Forelimb muscle (tissue), 1 donor: Measurements from ENCODE around the gene SARNP. TPM values are rescaled to one million over a fixed set of nuclear protein-coding genes. Genes with fewer than 3 reads are reported as not detected.
"Not testable (repeated sequence)": the region's sequence is repeated elsewhere in the genome, so short reads cannot be mapped to it uniquely, and the experiment has no call there.

Source experiments
- DNase-seq: peaks from one replicate; pipeline ENCODE4 v3.0.0-alpha.2; 2013; ENCODE audit warnings: low read depth
- polyA plus RNA-seq: library from polyadenylated mRNA; unstranded; fragments of 120-200 nt; gene quantifications from one replicate; pipeline ENCODE4 v1.2.1, GENCODE V29; 2013; ENCODE audit not compliant: insufficient read length

Gene SARNP
- polyA plus RNA-seq, 1 donor, result 68.8 TPM

DNA sequence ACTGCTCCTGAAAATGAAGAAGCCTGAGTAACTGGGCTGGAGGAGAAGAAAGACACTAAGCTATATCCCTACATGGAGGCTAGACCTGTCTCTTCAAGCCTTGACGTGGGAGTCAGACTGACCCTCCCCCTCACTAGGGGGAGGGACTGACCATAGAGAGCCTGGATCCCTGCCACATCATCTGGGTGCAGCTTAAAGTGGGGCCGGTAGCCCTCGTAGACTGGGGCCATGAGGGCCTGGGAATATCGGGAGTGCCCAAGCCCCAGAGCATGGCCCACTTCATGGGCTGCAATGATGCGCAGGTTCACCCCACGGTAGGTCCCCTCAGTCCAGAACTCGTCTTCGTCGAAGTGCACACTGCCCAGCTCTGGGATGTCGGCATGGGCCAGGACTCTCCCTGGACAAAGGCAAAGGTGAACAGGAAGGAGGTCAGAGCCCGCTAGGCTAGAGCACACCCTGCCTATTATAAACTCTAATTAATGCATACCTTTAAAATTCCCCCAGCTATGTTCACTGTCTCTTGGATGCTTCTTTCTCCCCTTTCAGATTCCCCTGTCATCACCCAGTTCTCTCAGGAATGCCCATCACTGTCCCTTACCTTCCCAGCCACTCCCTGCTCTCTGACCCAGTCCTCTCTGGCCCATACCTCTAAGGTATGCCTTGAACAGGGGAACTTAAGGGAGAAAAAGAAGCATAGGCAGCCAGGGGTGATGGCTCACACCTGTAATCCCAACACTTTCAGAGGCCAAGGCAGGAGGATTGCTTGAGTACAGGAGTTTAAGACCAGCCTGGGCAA, 22.0 kb upstream of the SARNP start:
- no peak for DNase-seq

DNA sequence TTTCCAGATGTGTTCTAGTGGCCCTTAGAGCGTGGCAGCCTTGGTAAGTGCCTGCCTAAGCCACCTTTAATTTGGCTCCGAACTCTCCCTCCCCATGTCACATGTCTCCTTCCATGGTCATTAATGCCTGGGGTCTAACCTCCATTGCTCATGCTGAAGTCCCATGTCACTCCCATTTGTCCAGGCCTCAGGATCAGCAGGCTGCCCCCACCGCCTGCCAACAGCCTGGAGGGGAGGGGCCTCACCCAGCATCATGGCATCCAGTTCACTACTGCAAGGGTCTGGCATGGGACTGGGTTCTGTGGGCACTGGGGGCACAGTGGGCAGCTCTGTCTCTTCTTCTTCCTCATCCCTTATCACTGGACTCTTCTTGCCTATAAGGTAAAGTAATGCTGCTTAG, 20.8 kb upstream of the SARNP start:
- DNase-seq, result no peak

- DNase-seq, result not testable (repeated sequence)
Measured at GRCh38 chr12:55834400-55834799, 16.9 kb upstream of the SARNP start.

DNA sequence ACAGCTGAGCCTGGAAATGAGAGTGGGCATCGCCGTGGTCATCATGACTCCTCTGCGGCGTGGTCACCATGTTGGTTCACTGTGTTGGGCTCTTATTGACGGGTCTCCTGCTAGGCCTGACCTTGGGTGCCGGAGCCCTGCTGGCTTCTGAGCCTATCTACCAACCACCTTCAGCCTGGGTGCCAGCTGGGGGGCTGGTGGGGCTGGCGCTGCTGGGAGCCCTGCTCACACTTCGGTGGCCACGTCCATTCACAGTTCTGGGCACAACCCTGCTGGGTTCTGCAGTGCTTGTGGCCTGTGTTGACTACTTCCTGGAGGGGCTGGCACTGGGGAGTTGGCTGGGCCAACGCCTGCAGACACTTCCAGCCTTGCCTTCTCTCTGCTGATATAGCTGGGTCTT, 15.5 kb upstream of the SARNP start:
- DNase-seq, result no peak

DNA sequence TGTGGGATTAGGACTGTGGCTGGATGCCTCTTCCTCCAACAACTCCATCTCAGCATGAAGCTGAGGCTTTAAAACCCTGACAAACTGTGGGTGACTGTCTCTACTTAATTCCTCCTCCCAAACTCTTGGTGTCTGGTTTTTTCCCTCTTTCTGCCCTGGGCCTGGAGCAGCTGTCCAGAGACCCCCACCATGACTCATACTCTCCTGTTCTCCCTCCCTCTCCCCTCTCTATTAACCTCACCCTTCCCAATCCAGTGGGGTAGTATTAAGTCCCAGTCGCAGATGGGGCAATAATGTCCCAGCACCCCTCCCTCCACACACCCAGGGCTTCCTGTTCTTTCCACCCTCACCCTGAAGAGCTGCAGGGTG, 13.9 kb upstream of the SARNP start:
- no peak for DNase-seq

DNA sequence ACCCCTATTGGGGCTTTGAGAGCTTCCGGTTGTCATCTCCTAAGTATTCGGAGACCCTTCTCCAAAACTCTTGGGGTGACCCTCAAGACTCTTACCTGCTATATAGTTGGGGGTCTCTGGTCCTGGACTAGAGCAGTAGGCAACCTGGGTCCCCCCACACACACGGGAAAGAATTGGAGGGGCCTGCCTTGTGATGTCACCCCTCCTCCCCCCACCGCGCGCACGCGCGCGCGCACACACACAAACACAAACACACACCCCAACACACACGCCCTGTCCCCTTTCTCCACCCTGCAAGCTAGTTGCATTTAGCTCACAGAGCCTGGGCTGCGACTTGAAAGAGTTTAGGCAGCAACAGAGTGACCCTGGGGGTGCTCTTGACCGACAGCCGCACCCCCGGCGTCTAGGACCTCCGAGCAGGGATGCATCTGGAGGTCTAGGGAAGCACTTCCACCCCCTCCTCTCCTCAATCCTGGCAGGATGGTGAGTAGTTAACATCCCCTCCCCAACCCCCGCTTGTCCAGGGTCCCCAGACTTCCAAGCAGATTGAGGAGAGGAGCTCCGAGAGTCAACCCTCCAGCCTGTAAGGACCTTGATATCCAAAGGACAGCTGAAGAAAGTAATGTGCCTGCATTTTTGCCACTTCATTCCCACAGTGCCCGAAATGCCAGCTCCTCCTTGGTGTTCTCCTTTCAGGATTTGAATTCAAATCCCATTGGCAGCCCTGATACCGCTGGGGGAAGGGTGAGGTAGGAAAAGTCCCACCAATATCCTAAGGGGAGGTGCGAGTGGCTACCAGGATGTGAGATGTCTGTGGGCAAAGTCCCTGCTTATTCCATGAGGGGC, 13.3 kb upstream of the SARNP start:
- DNase-seq, result peak; percentile 84

GRCh38 chr12:55829967-55830600, 12.6 kb upstream of the SARNP start:
- no peak for DNase-seq

DNA sequence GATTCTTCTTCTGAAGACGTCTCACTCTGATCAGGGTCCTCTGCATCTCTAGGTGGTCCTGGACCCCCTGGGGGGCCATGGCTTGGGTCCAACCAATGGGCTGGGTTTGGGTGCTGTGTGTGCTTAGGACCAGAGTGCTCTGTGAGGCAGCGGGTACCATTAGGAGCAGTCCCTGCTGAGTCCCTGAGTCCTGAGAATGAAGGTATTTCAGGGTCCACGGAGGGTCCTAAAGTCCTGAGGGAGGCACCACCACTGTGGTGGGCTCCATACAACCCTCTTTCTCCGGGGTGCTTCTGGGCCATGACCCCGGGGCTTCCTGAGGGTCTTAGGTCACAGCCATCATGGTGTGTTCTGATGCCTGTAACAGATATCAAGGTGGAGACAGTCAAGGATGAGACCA, 10.8 kb upstream of the SARNP start:
- no peak for DNase-seq

DNA sequence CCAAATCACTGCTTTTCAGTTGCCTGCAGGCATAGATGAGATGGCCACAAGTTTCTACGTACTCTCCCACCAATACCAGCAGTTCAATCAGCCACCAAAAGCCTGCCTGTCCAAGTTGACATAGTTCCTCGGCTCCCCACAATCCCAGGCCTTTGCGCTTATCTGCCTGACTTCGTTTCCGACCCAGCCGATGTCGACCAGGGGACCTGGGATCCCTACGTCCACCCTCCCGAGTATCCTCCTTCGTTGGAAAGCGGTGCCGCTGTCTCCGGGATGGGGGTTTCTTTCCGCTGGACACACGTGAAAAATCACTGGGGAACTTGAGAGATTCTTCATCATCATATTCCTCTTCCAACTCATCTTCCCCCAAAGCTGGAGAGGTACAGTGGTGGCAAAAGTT, 10.3 kb upstream of the SARNP start:
- DNase-seq, result no peak

DNA sequence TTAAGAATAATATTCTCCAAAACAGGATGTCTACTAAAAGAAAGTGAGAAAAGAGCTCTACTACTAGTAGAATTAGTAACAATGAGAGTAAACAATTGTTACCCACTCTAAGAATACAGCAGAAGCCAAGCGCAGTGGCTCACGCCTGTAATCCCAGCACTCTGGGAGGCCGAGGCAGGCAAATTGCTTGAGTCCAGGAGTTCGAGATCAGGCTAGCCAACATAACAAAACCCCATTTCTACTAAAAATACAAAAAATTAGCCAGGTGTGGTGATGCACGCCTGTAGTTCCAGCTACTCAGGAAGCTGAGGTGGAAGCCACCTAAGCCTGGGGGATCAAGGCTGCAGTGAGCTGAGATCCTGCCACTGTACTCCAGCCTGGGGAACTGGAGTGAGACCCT, 7.2 kb upstream of the SARNP start:
- DNase-seq, result no peak

GRCh38 chr12:55823419-55823818, 5.9 kb upstream of the SARNP start:
- DNase-seq, result no peak

- no peak for DNase-seq
Measured at GRCh38 chr12:55822228-55822627, 4.7 kb upstream of the SARNP start.

DNA sequence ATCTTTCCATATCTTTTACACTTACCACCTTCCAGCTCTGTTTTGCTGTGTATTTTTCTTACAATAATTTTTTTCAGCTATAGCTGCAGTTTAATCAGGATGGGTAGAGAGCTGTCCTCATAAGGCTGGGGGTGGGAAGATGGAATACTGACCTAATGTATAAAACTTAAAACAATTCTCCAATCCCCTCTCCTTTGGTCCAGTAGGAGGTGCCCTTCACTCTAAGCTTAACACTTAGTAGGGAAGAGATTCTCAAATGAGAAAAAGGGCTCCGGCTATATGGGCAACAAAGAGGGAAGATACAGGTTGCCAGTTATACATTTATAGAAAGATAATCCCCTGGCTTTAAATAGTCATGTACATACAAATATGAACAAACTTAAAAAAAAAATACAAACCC, 3.2 kb upstream of the SARNP start:
- no peak for DNase-seq

DNA sequence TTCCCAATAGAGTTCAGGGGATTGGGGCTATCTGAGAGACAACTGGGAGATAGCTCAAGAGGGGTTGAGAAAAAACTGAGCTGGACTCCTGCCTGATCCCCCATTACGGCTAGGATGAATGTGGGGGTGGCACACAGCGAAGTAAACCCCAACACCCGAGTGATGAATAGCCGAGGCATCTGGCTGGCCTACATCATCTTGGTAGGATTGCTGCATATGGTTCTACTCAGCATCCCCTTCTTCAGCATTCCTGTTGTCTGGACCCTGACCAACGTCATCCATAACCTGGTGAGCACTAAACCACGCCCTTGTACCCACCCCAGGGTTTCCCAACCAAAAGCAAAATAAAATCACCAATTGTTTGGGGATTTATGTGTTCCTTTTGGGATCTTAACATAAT, 1.4 kb upstream of the SARNP start:
- DNase-seq, result no peak

- DNase-seq, result no peak
Measured at GRCh38 chr12:55818140-55818728, 710 bp upstream of the SARNP start.

- no peak for DNase-seq
Measured at GRCh38 chr12:55816881-55817344, 611 bp downstream of the SARNP start.

DNA sequence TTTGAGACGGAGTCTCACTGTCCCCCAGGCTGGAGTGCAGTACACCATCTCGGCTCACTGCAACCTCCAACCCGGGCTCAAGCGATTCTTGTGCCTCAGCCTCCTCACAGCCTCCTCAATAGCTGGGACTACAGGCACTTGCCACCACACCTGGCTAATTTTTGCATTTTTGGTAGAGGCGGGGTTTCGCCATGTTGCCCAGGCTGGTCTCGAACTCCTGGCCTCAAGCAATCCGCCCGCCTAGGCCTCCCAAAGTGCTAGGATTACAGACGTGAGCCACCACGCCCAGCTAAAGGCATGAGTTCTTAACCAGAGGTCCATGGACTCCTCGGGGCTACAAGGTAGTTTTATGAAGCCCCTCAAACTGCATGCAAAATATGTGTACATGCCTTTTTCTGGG, 2.1 kb downstream of the SARNP start:
- no peak for DNase-seq

GRCh38 chr12:55814257-55814656, 3.3 kb downstream of the SARNP start:
- no peak for DNase-seq

GRCh38 chr12:55812088-55812487, 5.4 kb downstream of the SARNP start:
- DNase-seq, result no peak

GRCh38 chr12:55809274-55809673, 8.2 kb downstream of the SARNP start:
- DNase-seq, result no peak

- no peak for DNase-seq
Measured at GRCh38 chr12:55806982-55807381, 10.5 kb downstream of the SARNP start.

DNA sequence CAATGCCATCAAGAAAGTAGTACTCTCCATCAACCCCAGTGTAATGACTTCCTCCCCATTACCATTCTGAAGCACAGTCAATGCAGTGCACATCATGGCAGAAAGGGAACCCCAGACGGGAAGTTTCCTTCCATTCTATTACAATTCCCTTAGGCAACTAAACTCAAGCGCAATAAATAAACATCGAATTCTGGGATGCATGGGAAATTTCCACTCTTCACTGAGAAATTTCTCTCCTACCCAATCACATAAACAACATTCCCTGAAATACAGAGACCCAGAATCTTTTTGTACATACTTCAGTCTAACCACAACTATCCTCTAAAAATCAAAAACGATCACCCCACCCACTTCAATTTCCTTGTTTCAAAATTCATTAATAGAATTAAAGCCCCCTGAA, 20.0 kb downstream of the SARNP start:
- no peak for DNase-seq
